Adrenal gland (tissue), 12 donors: ENCODE results near the gene C3orf62. TPM values are rescaled to one million over a fixed set of nuclear protein-coding genes. Genes with fewer than 3 reads are reported as not detected.
A peak's percentile ranks its signal among the peaks of the same experiment; 100 is the strongest.

Experiments
- DNase-seq, 7 donors: peaks; one replicate each; pipeline ENCODE4 v3.0.0-alpha.2; 2019 to 2020
- H3K27ac ChIP-seq, 5 donors: fragments of 200-600 bp; sonication (generic) in 4 of 5; 1 replicate in 3 of 5; 2 replicates in 2 of 5; pipeline versions ENCODE4 v1.5.1 to v1.8.0; 2016 to 2020; ENCODE audit warnings: mild to moderate bottlenecking in 1 of 5
- H3K27me3 ChIP-seq: fragments of 200-600 bp; 2 replicates; pipeline ENCODE4 v1.8.0; 2021
- H3K36me3 ChIP-seq, 2 donors: fragments of 200-600 bp; replicated peaks in 1 of 2; 1 replicate in 1 of 2; 2 replicates in 1 of 2; pipeline versions ENCODE4 v1.5.1 to v1.8.0; 2018 to 2022
- H3K4me1 ChIP-seq, 2 donors: fragments of 200-600 bp; replicated peaks in 1 of 2; 1 replicate in 1 of 2; 2 replicates in 1 of 2; pipeline versions ENCODE4 v1.5.1 to v1.8.0; 2018 to 2021
- H3K4me3 ChIP-seq, 4 donors: fragments of 200-600 bp; sonication (generic) in 3 of 4; one replicate each; pipeline ENCODE4 v1.5.1; 2016 to 2018
- H3K9me3 ChIP-seq, 3 donors: fragments of 200-600 bp; sonication (generic) in 1 of 3; replicated peaks in 1 of 3; 1 replicate in 2 of 3; 2 replicates in 1 of 3; pipeline versions ENCODE4 v1.5.1 to v1.8.0; 2016 to 2021
- CTCF ChIP-seq, 6 experiments: fragments of 450-650 bp in 4 of 6; fragments of 200-600 bp in 2 of 6; sonication (generic) in 1 of 6; IDR thresholded peaks; 1 replicate in 5 of 6; 2 replicates in 1 of 6; pipeline versions ENCODE4 v1.5.1 to v1.8.0; 2016 to 2021; ENCODE audit warnings: antibody characterized with exemption in 6 of 6, mild to moderate bottlenecking in 2 of 6, moderate library complexity in 1 of 6
- POLR2A ChIP-seq, 2 donors: fragments of 450-650 bp; IDR thresholded peaks; one replicate each; pipeline ENCODE4 v1.6.1; 2017; ENCODE audit warnings: antibody characterized with exemption in 2 of 2, mild to moderate bottlenecking in 2 of 2, moderate library complexity in 1 of 2
- WGBS, 4 donors: extraction: QIAGEN DNeasy Blood & Tissue Kit in 2 of 4; methylation state at CpG; one replicate each; pipeline versions ENCODE4 v1.1.5 to v1.1.7; 2013 to 2017; 5-methylcytosine and 5-hydroxymethylcytosine counted together
- intact Hi-C, 2 donors: fragments of 100-400 bp; cut with DNase I; formaldehyde crosslinking; loops; one replicate each; pipeline versions ENCODE4 v1.14.1 to v1.15.0; 2022 to 2023
- polyA plus RNA-seq, 3 donors: library from polyadenylated mRNA; stranded (reverse); fragments of 200-250 nt in 2 of 3; fragments of 350-450 nt in 1 of 3; fragmentation: Illumina TruSeq in 1 of 3; extraction: RNeasy Lipid Tissue Mini Kit (QIAGEN cat#74804) in 1 of 3; gene quantifications; one replicate each; pipeline ENCODE4 v1.2.3, GENCODE V29; 2013 to 2014
- total RNA-seq, 9 donors: library from RNA; depleted of rRNA in 4 of 9; stranded (reverse); fragments of >200 nt in 4 of 9; fragments of 120-200 nt in 1 of 9; fragmentation: NEBNext Ultra II Directional in 1 of 9; extraction: Animal tissue kit (Norgen Biotek cat#: 25700) in 1 of 9; gene quantifications; one replicate each; pipeline versions ENCODE4 v1.1.0 to v1.2.4, GENCODE V29; 2013 to 2023
- donor health status: healthy with polysubstance abuse.
- donor health status: Bipolar disorder and iron deficiency.
- donor health status: DM: yes; HTN: yes; CAD: no.
- donor health status: DM: no; HTN: no; CAD: no.
- donor health status: DM: no; HTN: no; CAD: no.
- donor health status: DM: yes; HTN: yes; CAD: no.

Gene C3orf62
- total and polyA plus RNA-seq, 12 donors, result 3.4 to 17.9 (median 6.4) TPM

GRCh38 chr3:49270156-49270500, 6.9 kb downstream of the C3orf62 start:
- WGBS, 4 donors, result 94 to 100% (median 97%) methylated on average over 2 of the region's 2 CpGs
- H3K9me3 ChIP-seq, result no peaks in the 10 kb centered on the region
- peak overlapping the region in 4 of 5 donors; percentile 55 to 89 (median 79) for H3K27ac ChIP-seq
- H3K4me1 ChIP-seq, result peaks cover 9 to 35% of the 10 kb centered on the region in 2 donors
- H3K27me3 ChIP-seq, result no peaks in the 10 kb centered on the region
- TF ChIP-seq CTCF (IDR thresholded peaks at IDR 0.05) (no peak), POLR2A (IDR thresholded peaks at IDR 0.05) (no peak)
- no peaks in the 10 kb centered on the region for H3K36me3 ChIP-seq
- intact Hi-C loops, result no loop called here
- no peak overlapping the region for H3K4me3 ChIP-seq
- no peak for DNase-seq

- Histone ChIP-seq H3K27me3 (no peaks in the 10 kb centered on the region), H3K27ac (peak overlapping the region in 2 of 5 donors; percentile 51 to 82), H3K36me3 (no peaks in the 10 kb centered on the region), H3K9me3 (no peaks in the 10 kb centered on the region), H3K4me1 (peaks cover 9 to 35% of the 10 kb centered on the region in 2 donors), H3K4me3 (no peak overlapping the region)
- DNase-seq, result no peak
- TF ChIP-seq CTCF (IDR thresholded peaks at IDR 0.05) (no peak), POLR2A (IDR thresholded peaks at IDR 0.05) (no peak)
- 91 to 100% (median 94%) methylated on average over 2 to 3 of the region's 3 CpGs for WGBS, 4 donors
- intact Hi-C loops, result no loop called here
These were observed 7.4 kb downstream of the C3orf62 start for GRCh38 chr3:49269443-49270155.

- H3K27ac ChIP-seq, result peak overlapping the region in 4 of 5 donors; percentile 22 to 74 (median 49)
- no peaks in the 10 kb centered on the region for H3K27me3 ChIP-seq
- no peaks in the 10 kb centered on the region for H3K9me3 ChIP-seq
- TF ChIP-seq CTCF (IDR thresholded peaks at IDR 0.05) (no peak), POLR2A (IDR thresholded peaks at IDR 0.05) (no peak)
- intact Hi-C loops, result no loop called here
- H3K4me3 ChIP-seq, result no peak overlapping the region
- H3K4me1 ChIP-seq, result peaks cover 9 to 29% of the 10 kb centered on the region in 2 donors
- no peaks in the 10 kb centered on the region for H3K36me3 ChIP-seq
- DNase-seq, result peak in 1 of 7 donors; percentile 26
- WGBS, 4 donors, result 61 to 73% (median 67%) methylated on average over 5 of the region's 5 CpGs
These were observed 10.5 kb downstream of the C3orf62 start for GRCh38 chr3:49266410-49267095.

GRCh38 chr3:49265661-49266386, 11.2 kb downstream of the C3orf62 start:
- WGBS, 4 donors, result 74 to 88% (median 85%) methylated on average over 10 of the region's 10 CpGs
- Histone ChIP-seq H3K27me3 (no peaks in the 10 kb centered on the region), H3K4me1 (peaks cover 9 to 28% of the 10 kb centered on the region in 2 donors), H3K27ac (peak overlapping the region in 3 of 5 donors; percentile 36 to 74 (median 62)), H3K4me3 (no peak overlapping the region), H3K9me3 (no peaks in the 10 kb centered on the region), H3K36me3 (no peaks in the 10 kb centered on the region)
- TF ChIP-seq POLR2A (IDR thresholded peaks at IDR 0.05), result no peak
- TF ChIP-seq CTCF (IDR thresholded peaks at IDR 0.05), result no peak
- intact Hi-C loops, result no loop called here
- no peak for DNase-seq
